ENCODE results near the gene WDR86. TPM values are rescaled to one million over a fixed set of nuclear protein-coding genes. Genes with fewer than 3 reads are reported as not detected.
A peak's percentile ranks its signal among the peaks of the same experiment; 100 is the strongest.

The WDR86 gene
- total RNA-seq, 4 donors from 2014 or later: 82.9 to 142 (median 115) TPM

DNA sequence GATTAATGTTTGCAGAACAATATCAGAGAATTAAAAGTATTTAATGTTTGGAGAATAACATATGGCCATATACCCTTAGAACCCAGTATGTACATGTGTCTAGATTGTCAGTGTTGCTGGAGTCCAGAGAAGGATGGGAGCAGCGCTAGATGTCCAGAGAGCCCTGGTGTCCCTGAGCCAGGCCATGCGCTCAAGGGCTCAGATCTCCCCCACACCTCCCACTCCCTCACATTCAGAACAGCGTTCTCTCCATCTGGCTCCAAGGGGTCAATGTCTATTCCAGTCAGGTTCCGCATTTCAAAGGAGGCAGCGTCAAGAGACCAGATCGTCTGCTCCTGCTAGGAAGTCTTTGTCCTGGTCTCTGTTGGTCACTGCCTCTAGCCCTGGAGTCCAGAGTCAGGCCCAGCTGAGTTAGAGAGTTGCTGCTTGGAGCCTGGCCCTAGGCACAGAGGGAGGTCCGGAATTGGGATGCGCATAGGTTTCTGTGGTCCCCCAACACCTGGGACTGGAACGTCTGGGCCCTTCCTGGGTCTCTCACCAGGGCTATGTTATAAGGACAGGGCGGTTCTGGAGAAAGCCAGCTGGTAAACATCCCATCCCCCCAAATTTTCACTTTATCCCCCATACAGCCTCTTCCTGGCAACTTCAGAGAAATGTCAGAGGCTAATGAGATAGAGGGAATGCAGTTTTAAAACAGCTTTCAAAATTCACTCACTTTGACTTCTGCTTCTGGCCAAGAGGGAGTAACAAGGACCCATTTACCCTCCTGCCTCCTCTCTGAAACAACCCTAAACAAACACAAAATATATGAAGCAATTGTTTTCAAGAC is 6.5 kb upstream of the WDR86 start:
- H3K27me3 ChIP-seq: peaks cover 0 to under 1% of the 10 kb centered on the region in 2 donors
- H3K4me3 ChIP-seq: no peak overlapping the region
- peak overlapping the region in 2 of 4 donors; percentile 73 to 77 for H3K27ac ChIP-seq
- WGBS, 2 donors: 61 to 74% methylated on average over 10 of the region's 10 CpGs
- H3K36me3 ChIP-seq: no peaks in the 10 kb centered on the region
- H3K4me1 ChIP-seq: peaks cover 0 to 17% (median 2%) of the 10 kb centered on the region in 4 donors
- peaks cover 0 to 19% (median 2%) of the 10 kb centered on the region in 4 donors for H3K9me3 ChIP-seq
- no peak for TF ChIP-seq EP300 (IDR thresholded peaks at IDR 0.05)
- no peak for TF ChIP-seq POLR2A (IDR thresholded peaks at IDR 0.05)
- TF ChIP-seq, protein P1, sequence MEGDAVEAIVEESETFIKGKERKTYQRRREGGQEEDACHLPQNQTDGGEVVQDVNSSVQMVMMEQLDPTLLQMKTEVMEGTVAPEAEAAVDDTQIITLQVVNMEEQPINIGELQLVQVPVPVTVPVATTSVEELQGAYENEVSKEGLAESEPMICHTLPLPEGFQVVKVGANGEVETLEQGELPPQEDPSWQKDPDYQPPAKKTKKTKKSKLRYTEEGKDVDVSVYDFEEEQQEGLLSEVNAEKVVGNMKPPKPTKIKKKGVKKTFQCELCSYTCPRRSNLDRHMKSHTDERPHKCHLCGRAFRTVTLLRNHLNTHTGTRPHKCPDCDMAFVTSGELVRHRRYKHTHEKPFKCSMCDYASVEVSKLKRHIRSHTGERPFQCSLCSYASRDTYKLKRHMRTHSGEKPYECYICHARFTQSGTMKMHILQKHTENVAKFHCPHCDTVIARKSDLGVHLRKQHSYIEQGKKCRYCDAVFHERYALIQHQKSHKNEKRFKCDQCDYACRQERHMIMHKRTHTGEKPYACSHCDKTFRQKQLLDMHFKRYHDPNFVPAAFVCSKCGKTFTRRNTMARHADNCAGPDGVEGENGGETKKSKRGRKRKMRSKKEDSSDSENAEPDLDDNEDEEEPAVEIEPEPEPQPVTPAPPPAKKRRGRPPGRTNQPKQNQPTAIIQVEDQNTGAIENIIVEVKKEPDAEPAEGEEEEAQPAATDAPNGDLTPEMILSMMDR (IDR thresholded peaks at IDR 0.05): no peak
- DNase-seq (ENCODE audit: low spot score in 2 of 2): no peak

DNA sequence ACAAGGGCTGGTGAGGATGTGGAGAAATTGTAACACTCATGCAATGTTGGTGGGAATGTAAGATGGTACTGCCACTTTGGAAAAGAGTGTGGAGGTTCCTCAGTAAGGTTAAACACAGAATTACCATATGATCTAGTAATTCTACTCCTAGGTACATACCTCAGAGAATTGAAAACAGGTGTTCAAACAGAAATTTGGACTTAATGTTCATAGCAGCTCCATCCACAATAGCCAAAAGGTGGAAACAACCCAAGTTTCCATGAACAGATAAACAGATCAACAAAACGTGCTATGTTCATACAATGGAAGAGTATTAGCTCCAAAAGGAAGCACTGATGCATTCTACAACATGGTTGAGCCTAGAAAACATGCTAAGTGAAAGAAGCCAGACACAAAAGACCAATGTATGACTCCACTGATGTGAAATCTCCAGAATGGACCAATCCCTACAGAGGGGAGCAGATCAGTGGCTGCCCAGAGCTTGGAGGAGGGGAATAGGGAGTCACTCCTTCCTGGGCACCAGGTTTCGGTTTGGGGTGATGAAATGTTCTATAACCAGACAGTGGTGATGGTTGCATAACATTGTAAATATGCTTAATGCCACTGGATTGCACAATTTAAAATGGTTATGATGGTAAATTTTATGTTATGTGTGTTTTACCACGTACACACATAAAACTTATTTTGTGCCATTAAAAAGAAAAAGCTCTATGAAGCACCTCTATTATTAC is 5.7 kb upstream of the WDR86 start:
- TF ChIP-seq POLR2A (IDR thresholded peaks at IDR 0.05): no peak
- no peak for TF ChIP-seq EP300 (IDR thresholded peaks at IDR 0.05)
- TF ChIP-seq, protein P1 (IDR thresholded peaks at IDR 0.05): no peak
- DNase-seq (ENCODE audit: low spot score in 2 of 2): no peak
- H3K36me3 ChIP-seq: no peaks in the 10 kb centered on the region
- H3K4me1 ChIP-seq: peaks cover 0 to 17% (median 2%) of the 10 kb centered on the region in 4 donors
- peaks cover 0 to 18% (median 2%) of the 10 kb centered on the region in 4 donors for H3K9me3 ChIP-seq
- peaks cover 0 to 8% of the 10 kb centered on the region in 2 donors for H3K27me3 ChIP-seq
- no peak overlapping the region for H3K4me3 ChIP-seq
- 64 to 80% methylated on average over 3 of the region's 3 CpGs for WGBS, 2 donors
- H3K27ac ChIP-seq: peak overlapping the region in 1 of 4 donors; percentile 73

DNA sequence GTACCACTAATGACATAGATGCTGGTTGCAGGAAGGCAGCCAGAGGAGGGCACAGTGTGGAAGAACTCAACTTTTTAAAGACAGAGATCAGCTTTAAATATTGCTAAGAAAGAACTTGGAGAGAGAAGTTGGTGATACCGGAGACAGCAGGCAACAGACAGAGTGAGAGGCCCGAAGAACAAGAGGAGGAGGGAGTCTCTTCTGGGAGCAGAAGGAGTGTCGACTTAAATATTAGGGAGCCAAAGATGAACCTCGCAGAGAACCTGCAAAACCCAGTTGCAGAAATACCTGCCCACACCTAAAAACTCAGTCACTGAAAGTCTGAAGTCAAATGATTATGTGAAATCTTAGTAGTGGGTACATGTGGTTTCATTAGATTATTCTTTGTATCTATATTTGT is 3.4 kb upstream of the WDR86 start:
- H3K4me3 ChIP-seq: no peak overlapping the region
- no peak overlapping the region for H3K27ac ChIP-seq
- no peaks in the 10 kb centered on the region for H3K9me3 ChIP-seq
- TF ChIP-seq, protein P1 (IDR thresholded peaks at IDR 0.05): no peak
- TF ChIP-seq EP300 (IDR thresholded peaks at IDR 0.05): no peak
- no peak for TF ChIP-seq POLR2A (IDR thresholded peaks at IDR 0.05)
- 89 to 92% methylated on average over 4 of the region's 4 CpGs for WGBS, 2 donors
- peaks cover 0 to 38% (median 15%) of the 10 kb centered on the region in 4 donors for H3K4me1 ChIP-seq
- no peaks in the 10 kb centered on the region for H3K36me3 ChIP-seq
- peaks cover 0 to 28% of the 10 kb centered on the region in 2 donors for H3K27me3 ChIP-seq
- no peak for DNase-seq (ENCODE audit: low spot score in 2 of 2)

DNA sequence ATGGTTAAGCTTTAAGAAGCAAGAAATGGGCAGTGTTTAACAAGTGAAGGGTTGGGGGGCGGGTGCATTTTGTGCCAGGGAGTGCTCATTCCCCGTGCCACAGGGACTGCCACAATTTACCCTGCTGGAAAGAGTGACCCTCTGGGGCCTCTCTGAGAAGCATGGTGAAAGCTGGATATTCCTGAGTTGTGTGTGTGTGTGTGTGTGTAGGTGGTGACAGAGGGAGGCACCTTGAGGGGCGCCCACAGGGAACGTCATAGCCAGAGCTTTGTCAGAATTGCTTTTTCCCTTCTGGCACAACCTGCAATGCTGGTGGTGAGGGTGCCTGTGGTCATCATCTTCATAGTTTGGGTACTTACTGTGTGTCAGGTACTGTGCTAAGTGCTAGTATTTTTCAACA is 2.5 kb upstream of the WDR86 start:
- H3K4me3 ChIP-seq: no peak overlapping the region
- peaks cover 0 to 28% of the 10 kb centered on the region in 2 donors for H3K27me3 ChIP-seq
- peaks cover 0 to 38% (median 17%) of the 10 kb centered on the region in 4 donors for H3K4me1 ChIP-seq
- WGBS, 2 donors: 67 to 78% methylated on average over 4 of the region's 4 CpGs
- peak overlapping the region in 1 of 4 donors; percentile 0 for H3K27ac ChIP-seq
- no peaks in the 10 kb centered on the region for H3K36me3 ChIP-seq
- TF ChIP-seq POLR2A (IDR thresholded peaks at IDR 0.05) (no peak), EP300 (IDR thresholded peaks at IDR 0.05) (no peak)
- TF ChIP-seq, protein P1 (IDR thresholded peaks at IDR 0.05): no peak
- DNase-seq (ENCODE audit: low spot score in 2 of 2): no peak
- no peaks in the 10 kb centered on the region for H3K9me3 ChIP-seq
